Left renal cortex interstitium (tissue), 4 donors: Measurements from ENCODE around the gene ART4. TPM values are rescaled to one million over a fixed set of nuclear protein-coding genes. Genes with fewer than 3 reads are reported as not detected.

ENCODE experiments used
- DNase-seq, 4 donors: peaks; one replicate each; pipeline ENCODE4 v3.0.0-alpha.2; 2013; ENCODE audit warnings: low read depth in 4 of 4, low spot score in 2 of 4, missing footprints in 1 of 4
- polyA plus RNA-seq, 4 donors: library from polyadenylated mRNA; unstranded; fragments of 120-200 nt; gene quantifications; one replicate each; pipeline ENCODE4 v1.2.1, GENCODE V29; 2013; ENCODE audit not compliant: insufficient read length in 4 of 4

Gene ART4
- polyA plus RNA-seq, 4 donors: 0.07 to 0.68 (median 0.17) TPM

GRCh38 chr12:14811486-14811885 lies 31.8 kb downstream of the ART4 start:
- no peak for DNase-seq

- DNase-seq: no peak
These were observed 32.3 kb downstream of the ART4 start for GRCh38 chr12:14810953-14811483.

- no peak for DNase-seq
These were observed 33.0 kb downstream of the ART4 start for GRCh38 chr12:14810167-14810952.

DNA sequence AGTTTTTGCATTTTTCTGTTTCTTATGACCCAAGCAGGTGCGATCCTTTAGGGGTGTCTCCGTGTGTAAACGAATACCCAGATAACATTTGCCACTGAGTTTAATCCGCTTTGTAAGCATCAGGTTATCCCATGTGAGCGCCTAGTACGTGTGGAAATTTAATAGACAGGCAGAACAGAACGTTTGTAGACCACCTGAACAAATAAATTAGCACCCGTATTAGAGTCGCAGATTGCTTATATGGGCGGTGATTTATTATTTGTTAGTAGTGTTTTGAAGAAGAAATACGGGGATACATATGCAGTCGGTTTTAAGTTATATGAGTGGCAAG lies 39.5 kb downstream of the ART4 start:
- DNase-seq: peak in 1 of 4 donors; percentile 19

- peak; percentile 91 to 98 (median 94) for DNase-seq
These were observed 40.1 kb downstream of the ART4 start, which contains the start of the genes C12orf60 and WBP11 for GRCh38 chr12:14803011-14803829. Gene C12orf60, plus strand, starts transcription at chr12:14803670. Its CDS starts 19,266 bp downstream, at chr12:14822936. Gene WBP11, minus strand, starts transcription at chr12:14803478. Its CDS starts 2,095 bp downstream, at chr12:14801383.

- DNase-seq: peak; percentile 47 to 77 (median 51)
These were observed 40.7 kb downstream of the ART4 start for GRCh38 chr12:14802721-14803010.

DNA sequence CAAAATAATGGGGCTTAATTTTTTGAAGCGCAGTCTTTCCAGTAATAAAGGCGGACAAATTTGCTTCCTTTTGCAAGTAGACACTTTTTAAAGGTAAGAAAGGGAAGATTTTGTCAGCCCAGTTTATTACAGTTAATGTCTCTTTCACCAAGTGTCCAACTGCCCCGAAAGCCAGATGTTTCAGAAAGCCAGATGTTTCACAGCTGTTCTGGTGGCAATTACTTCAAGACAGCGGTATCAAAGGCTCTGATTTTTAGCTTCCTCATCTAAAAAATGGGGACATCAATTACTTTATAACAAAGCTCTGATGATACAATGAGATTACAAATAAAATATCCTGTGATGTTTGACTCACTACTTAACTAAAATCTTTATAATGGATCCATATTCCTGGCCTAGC lies 41.1 kb downstream of the ART4 start:
- DNase-seq: no peak

- no peak for DNase-seq
These were observed 48.3 kb downstream of the ART4 start for GRCh38 chr12:14795028-14795448.

GRCh38 chr12:14785568-14785967 lies 57.8 kb downstream of the ART4 start:
- DNase-seq: no peak

DNA sequence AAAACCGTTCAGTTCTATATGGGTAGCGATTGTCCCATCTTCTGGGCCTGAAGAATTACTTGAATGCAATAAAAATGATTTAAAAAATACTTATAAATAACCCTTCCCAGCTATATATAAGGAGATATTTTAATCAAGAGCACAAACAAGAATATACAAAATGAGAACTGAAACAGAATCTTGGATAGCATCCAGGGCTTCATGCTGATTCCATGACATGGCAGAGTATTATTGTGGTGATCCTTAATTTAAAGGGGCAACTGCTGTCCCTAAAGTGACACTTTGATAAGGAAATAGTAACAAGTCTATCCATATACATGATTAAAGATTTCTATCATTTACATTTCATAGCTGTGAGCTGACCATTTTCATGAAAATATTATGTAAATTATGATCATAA lies 58.9 kb downstream of the ART4 start:
- DNase-seq: no peak

- DNase-seq: no peak
These were observed 60.6 kb downstream of the ART4 start for GRCh38 chr12:14782756-14783155.

GRCh38 chr12:14781563-14781962 lies 61.8 kb downstream of the ART4 start:
- DNase-seq: no peak

GRCh38 chr12:14780859-14781258 lies 62.5 kb downstream of the ART4 start:
- no peak for DNase-seq

DNA sequence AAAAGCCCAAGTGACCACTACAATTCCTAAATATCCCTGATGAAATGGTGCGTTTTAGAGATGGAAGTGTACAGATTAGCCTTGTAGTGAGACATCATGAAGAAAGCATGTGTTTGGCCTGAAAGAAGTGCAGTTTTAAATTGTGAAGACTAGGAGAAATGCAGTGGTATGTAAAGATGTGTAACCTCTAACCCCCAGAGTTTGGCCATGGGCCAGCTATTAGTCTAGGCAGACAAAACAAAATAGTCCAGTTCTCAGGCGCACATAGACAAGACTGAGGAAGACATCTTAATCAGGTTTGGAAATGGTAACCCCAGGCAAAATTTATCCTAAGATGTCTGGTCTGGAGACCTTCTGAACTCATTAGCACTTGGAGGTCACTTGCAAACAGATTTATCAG lies 63.5 kb downstream of the ART4 start:
- DNase-seq: no peak

DNA sequence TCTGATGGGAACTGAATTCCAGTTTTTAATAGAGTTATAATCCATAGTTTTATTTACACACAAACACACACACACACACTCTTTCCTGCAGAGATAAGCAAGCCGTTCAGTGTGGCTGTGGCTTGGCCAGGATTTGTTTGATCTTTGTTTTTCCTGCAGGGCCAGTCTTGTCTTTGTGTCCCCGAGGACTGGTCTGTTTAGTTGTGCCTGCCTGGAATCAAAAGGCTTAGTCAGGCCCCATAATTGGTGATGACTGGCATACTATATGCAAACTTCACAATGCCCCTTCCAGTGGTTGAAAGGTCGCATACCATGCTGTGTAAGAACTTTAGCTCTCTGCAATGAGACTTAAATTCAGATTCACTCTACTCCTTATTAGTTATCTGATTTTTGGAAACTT lies 66.1 kb downstream of the ART4 start:
- DNase-seq: no peak

- no peak for DNase-seq
These were observed 66.9 kb downstream of the ART4 start for GRCh38 chr12:14776236-14776961.

GRCh38 chr12:14775636-14775980 lies 67.7 kb downstream of the ART4 start:
- DNase-seq: no peak
